C1 segment of cervical spinal cord (tissue), 14 donors: Measurements from ENCODE around the gene MCM10.

Experiments
- DNase-seq, 14 donors: peaks; one replicate each; lab custom pipeline; 2025; lab: John Stamatoyannopoulos, UW

MCM10 gene

GRCh38 chr10:13165177-13165576 is 3.8 kb downstream of the MCM10 start:
- DNase-seq = no peak

DNA sequence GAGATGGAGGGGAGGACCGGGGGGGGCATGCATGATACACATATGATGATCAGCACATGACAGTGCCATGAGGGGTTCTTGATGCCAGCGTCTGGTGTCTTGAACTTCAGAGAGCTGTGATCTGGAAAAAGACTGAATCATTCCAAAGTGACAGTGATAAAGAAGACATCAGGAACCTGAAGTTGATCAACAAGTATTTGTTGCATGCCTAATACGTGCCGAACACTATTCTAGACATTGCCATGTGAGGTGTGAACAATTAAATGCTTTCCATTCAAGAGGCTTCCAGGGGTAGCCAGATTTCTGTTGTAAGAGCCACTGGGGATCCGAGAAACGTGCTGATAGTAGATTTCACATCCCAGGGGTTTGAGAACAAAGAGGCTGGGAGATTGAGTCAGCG is 6.2 kb downstream of the MCM10 start:
- DNase-seq = no peak

DNA sequence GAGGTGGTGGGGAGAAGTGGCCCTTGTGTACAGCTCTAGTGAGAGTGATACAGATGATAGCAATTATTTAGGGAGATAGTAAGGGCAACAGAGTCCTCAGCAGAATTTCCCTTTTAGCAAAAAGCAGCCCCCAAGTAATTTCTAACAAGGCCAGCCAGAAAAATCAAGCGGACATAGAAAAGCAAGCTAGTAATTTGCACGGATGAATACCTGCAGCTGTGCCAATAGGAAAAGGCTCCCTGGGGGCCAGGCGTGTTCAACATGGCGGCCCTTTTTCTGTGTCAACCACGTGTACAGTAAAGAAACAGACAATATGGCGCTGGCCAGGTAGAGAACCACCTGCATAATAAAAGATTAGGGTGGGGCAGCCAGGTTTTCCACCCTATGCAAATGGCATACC is 7.4 kb downstream of the MCM10 start:
- no peak for DNase-seq

DNA sequence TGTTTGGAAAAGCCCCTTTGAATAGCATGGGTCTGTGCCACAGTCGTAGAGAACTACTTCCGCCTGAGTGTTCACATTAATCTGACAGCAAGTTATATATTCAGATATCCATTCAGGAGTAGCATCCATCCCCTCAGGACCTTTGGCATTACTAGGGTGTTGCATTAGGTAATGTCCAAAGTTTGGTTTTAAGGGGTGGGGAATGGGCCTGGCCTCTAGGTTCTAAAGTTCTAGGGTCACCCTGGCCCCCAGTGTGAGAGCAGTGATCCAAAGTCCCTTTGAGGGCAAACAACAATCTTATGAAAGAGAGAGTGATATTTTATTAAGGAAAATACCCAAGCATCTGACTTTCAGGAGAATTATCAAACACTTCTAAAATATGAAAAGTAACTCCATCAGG is 12.3 kb downstream of the MCM10 start:
- no peak for DNase-seq

GRCh38 chr10:13180788-13181187 is 19.4 kb downstream of the MCM10 start:
- no peak for DNase-seq

- no peak for DNase-seq
Observed at GRCh38 chr10:13182424-13182823, 21.1 kb downstream of the MCM10 start.

DNA sequence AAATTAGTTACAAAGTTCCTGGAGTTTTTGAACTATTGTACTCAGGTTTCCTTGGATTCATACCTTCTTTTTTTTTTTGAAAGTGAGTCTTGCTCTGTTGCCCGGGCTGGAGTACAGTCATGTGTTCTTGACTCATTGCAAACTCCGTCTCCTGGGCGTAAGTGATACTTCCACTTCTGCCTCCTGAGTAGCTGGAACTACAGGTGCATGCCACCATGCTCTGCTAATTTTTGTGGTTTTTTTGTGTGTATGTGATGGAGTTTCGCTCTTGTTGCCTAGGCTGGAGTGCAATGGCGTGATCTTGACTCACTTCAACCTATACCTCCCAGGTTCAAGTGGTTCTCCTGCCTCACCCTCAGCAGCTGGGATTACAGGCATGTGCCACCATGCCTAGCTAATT is 22.3 kb downstream of the MCM10 start:
- no peak for DNase-seq

DNA sequence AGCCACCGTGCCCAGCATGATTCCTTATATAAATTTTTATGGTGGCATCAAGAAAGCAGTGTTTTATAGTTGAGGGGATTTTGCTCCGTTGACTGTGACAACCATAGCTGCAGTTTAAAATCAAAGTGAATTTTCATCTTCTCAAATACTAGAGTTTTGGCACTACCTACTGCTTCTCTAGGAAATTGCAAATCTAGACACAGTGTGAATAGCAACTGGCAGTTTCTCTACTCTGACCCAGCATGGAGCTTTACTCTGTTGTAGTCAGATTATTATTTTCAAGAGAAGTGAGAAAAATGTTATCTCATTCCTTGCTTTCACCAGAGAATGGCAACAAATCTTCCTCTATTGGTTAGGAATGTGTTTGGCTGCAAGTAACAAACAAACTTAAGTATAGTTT is 22.9 kb downstream of the MCM10 start:
- DNase-seq = no peak

GRCh38 chr10:13184730-13185514 is 23.6 kb downstream of the MCM10 start:
- DNase-seq = no peak

GRCh38 chr10:13187135-13187534 is 25.8 kb downstream of the MCM10 start:
- DNase-seq = no peak

DNA sequence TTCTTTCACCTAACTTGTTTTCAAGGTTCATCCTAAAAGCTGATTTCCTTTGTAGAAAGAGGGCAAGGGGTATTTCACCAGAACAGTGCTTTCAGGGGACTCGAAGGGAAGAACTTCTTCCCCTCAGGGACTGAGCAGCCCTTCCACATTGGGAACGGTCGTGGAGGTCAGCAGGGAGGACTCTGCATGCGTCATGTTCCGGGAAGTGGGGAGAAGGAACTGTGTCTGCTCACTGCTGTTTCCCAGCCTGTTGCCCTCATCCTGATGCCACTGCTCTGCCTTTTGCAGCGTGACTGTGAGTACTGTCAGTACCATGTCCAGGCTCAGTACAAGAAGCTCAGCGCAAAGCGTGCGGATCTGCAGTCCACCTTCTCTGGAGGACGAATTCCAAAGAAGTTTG is 27.2 kb downstream of the MCM10 start:
- no peak for DNase-seq

- DNase-seq = no peak
Observed at GRCh38 chr10:13189961-13190360, 28.6 kb downstream of the MCM10 start.

GRCh38 chr10:13190816-13191215 is 29.5 kb downstream of the MCM10 start:
- no peak for DNase-seq

DNA sequence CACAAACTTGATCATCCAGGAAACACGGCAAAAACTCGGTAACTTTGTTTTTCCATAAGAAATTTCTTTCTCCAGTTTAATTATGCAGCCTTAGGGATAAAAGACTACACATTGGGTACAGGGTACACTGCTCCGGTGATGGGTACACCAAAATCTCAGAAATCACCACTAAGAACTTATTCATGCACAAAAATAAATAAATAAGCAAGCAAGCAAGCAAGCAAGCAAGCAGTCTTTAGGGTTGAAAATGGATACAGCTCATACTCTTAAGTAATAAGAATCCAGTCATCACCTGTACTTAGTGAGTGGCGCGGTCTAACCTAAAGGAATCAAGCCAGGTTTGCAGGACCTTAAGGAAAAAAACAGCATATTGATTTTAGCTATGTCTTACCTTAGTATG is 30.0 kb downstream of the MCM10 start:
- DNase-seq = no peak

DNA sequence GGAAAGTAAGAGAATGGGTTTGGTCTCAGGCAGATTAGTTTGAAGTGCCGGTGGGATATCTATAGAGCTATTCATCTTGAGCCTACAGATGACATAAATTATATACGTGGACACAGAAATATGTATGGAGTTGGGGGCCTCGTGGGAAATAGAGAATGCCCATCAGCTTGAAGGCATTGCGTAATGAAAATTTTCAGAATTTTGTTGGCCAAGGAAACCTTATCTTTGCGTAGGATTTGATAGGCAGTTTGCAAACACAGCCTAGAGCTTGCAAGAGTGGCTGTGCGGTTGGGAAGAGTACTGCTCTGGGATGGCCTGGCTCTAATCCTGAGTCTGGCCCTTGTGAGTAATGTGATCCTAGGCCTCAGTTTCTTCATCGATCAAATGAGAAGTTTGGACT is 32.3 kb downstream of the MCM10 start:
- DNase-seq = no peak

GRCh38 chr10:13195016-13195415 is 33.7 kb downstream of the MCM10 start:
- DNase-seq = no peak

GRCh38 chr10:13201132-13201531 is 39.8 kb downstream of the MCM10 start:
- no peak for DNase-seq

GRCh38 chr10:13206091-13206490 is 44.7 kb downstream of the MCM10 start:
- DNase-seq = no peak

DNA sequence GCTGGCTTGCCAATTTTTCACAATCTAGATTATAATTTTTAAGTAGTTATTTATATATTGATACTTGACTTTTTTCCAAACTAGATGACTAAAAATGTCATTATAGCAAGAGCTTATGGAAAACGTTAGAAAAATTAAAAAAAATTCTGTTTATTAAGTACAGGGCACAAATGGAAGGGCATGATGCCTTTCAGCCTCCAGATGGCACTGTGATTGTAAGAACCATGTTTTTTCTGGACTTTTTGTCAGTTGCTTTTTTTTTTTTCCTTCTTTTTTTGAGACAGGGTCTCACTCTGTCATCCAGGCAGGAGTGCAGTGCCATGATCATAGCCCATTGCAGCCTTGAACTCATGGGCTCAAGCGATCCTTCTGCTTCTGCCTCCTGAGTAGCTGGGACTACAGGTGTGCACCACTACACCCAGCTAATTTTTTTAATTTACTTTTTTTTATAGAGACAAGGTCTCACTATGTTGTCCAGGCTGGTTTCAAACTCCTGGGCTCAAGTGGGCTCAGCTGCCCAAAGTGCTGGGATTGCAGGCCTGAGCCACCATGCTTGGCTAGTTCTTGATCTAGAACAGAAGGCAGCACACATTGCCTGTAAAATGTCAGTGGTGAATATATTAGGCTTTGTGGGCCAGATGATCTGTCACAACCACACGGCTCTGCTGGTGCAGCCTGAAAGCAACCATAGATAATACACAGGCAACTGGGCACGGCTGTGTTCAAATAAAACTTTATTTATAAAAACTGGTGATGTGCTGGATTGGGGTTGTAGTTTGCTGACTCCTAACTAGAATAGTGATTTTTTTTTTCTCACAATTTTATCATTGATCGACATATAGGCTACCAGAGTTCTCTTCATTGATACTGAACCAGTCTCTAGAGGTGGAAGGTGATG is 45.4 kb downstream of the MCM10 start:
- no peak for DNase-seq

DNA sequence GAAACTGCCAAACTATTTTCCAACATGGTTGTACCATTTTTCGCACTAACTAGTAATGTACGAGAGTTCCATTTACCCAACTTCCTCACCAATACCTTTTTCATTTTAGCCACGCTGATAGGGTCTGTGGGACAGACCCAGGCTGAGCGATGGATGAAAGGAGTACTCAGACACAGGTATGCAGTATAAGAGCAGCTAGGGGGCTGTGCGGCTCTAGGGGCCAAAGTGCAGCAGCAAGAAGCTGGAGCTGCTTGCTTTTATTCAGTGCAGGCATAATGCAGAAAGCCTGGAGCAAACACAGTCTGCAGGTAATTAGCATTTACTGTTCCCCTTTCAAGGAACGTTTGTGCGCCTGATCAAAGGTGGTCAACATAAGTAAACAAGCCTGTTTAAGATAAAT is 51.8 kb downstream of the MCM10 start:
- DNase-seq = no peak

DNA sequence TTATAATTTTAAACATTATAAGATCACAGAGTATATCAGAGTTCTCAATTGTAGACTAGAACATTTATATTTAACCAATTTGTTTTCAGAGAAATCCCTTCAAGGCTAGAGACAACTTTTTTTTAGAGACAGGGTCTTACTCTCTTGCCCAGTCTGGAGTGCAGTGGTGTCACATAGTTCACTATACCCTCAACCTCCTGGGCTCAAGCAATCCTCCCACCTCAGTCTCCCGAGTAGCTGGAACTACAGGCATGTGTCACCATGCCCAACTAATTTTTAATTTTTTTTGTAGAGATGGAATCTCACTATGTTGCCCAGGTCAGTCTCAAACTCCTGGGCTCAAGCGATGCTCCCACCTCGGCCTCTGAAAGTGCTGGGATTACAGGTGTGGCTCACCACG is 57.5 kb downstream of the MCM10 start:
- DNase-seq = no peak

DNA sequence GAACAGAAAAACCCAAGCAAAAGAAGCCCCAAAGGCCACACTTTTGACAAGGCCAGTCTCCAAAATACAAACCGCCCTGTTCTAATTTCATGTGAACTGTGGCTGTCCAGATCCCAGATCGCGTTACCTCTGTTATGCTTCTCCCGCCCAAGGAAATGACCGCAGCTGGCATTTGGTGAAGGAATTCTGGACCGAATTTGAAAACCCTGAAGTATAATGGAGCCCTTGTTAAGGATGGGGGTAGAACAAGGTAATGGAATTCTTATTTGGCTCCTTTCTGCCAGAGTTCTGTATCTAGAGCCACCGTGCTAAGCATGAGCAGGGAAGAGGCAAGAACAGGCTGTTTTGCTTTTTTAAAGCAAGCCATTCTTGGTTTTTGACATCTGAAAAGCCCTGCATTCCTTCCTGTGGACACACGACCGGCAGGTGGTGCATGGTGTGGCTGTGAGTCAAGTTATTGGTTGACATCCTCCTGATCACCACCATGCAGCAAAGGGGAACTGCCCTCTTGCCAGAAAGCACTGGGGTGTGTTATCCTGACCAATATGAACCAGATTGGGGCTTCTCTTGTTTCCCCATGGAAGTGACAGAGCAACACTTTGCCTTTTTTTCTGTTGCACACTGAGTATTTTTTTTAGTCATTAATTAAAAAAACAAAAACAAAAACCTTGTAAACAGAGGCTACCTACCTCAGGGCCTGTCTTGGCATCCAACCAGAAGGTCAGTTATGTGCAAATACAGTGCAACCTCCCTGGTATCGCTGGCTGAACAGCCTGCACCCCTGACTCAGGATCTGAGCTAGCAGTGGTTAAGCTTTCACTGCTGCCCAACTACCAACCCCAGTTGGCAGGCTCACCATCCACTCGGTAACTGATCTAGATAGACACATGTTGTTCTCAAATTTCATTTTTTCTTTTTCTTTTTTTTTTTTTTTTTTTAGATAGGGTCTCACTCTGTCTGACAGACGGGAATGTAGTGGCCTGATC is 58.6 kb downstream of the MCM10 start:
- no peak for DNase-seq
